Forelimb muscle (tissue), 1 donor: ENCODE results near the gene IL15RA. TPM values are rescaled to one million over a fixed set of nuclear protein-coding genes. Genes with fewer than 3 reads are reported as not detected.
"Not testable (repeated sequence)": the region's sequence is repeated elsewhere in the genome, so short reads cannot be mapped to it uniquely, and the experiment has no call there.

Experiments
- DNase-seq: peaks from one replicate; pipeline ENCODE4 v3.0.0-alpha.2; 2013; ENCODE audit warnings: low read depth
- polyA plus RNA-seq: library from polyadenylated mRNA; unstranded; fragments of 120-200 nt; gene quantifications from one replicate; pipeline ENCODE4 v1.2.1, GENCODE V29; 2013; ENCODE audit not compliant: insufficient read length

Gene IL15RA
- polyA plus RNA-seq, 1 donor, result 2.2 TPM

GRCh38 chr10:5970527-5970926 lies 6.8 kb downstream of the IL15RA start:
- DNase-seq, result no peak

- no peak for DNase-seq
Observed at GRCh38 chr10:5970066-5970465, 7.3 kb downstream of the IL15RA start.

- DNase-seq, result no peak
Observed at GRCh38 chr10:5968681-5969453, 8.5 kb downstream of the IL15RA start.

DNA sequence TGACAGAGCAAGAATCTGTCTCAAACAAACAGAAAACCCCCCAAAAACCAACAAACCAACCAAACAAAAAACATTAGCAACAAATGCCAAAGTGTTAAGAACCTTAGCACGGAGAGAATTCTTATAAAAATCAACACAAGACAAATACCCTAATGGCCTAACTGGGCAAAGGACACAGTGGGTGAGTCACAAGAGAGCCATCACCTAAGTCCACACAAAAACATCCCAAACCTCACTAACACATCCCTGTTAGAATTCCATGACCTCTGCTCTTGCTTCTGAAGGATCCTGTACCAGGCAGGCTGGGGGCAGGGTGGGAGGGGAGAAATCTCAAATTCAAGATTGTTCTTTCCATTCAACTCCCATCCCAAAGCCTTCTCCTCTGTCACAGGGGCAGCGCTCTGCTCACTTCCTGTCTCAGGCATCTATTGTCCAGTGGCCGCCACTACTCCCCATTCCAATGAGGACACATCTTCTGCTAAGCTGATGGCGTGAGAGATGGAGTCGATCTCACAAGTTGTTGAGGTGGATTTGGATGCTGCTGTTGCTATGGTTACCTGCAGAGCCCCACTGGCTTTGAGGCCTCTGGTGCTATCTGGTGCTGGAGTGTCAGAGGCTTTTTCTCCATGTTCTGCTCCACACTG lies 9.2 kb downstream of the IL15RA start:
- no peak for DNase-seq

- DNase-seq, result no peak
Observed at GRCh38 chr10:5965266-5965665, 12.1 kb downstream of the IL15RA start.

GRCh38 chr10:5964736-5965135 lies 12.6 kb downstream of the IL15RA start:
- no peak for DNase-seq

DNA sequence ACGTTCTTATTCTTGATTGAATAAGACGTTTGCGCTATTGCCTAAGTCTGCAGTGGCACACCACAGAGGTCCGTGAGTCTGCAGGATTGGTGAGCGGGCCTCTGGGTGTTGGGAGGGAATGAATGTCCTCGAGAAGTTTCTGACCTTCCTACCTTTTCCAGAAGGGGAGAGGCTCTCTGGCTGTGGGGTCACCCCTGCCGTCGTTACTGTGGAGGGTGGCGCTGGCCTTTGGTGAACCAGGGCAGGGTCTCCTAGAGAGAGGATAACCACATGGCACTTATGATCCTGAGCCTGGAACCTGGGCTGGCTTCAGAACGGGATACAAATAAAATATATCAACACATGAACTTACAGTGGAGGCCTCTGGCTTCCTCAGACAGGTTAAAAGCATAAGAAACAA lies 13.8 kb downstream of the IL15RA start:
- DNase-seq, result no peak

GRCh38 chr10:5963071-5963470 lies 14.3 kb downstream of the IL15RA start:
- DNase-seq, result no peak

DNA sequence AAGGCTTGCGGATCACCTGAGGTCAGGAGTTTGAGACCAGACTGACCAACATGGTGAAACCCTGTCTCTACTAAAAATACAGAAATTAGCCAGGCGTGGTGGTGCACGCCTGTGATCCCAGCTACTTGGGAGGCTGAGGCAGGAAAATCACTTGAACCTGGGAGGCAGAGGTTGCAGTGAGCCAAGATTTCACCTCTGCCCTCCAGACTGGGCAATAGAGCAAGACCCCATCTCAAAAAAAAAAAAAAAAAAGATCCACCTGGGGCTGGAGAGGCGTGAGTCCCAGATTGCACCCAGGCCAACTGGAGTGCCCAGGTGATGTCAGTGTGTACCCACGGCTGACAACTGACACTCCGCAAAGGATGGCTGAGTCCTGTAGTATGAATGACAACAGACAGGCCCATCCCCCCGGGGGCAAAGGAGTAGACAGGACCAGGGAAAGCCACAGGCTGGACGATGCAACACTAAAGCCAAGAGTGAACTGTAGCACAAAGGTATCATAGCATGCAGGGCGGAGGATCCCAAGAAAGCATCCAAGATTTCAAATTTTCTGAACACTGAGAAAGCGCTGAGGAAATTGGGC lies 14.9 kb downstream of the IL15RA start:
- DNase-seq, result not testable (repeated sequence)

- DNase-seq, result no peak
Observed at GRCh38 chr10:5961405-5962100, 15.8 kb downstream of the IL15RA start.

GRCh38 chr10:5960973-5961275 lies 16.4 kb downstream of the IL15RA start:
- not testable (repeated sequence) for DNase-seq

- DNase-seq, result no peak
Observed at GRCh38 chr10:5960070-5960972, 17.0 kb downstream of the IL15RA start.

GRCh38 chr10:5959581-5960069 lies 17.7 kb downstream of the IL15RA start:
- no peak for DNase-seq

GRCh38 chr10:5959142-5959541 lies 18.2 kb downstream of the IL15RA start:
- no peak for DNase-seq

DNA sequence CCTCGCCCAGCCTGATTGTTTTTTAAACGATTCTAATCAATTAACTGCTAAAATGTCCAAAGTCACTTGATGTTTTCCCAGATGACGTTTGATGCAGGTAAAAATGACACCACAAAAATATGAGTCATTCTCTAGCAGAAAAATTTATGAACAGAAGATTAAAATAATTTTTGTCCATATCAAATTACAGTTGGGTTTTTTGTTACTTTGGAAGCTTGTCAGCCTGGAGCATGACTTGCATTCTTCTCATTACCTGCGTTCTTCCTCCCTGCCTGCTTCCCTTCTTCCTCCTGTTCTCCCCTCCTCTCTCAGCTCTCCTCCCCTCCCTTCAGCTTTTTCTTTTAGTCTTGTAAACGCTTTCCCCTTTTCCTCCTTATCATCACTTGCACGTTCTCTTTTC lies 18.7 kb downstream of the IL15RA start:
- no peak for DNase-seq

- no peak for DNase-seq
Observed at GRCh38 chr10:5958077-5958476, 19.3 kb downstream of the IL15RA start.

DNA sequence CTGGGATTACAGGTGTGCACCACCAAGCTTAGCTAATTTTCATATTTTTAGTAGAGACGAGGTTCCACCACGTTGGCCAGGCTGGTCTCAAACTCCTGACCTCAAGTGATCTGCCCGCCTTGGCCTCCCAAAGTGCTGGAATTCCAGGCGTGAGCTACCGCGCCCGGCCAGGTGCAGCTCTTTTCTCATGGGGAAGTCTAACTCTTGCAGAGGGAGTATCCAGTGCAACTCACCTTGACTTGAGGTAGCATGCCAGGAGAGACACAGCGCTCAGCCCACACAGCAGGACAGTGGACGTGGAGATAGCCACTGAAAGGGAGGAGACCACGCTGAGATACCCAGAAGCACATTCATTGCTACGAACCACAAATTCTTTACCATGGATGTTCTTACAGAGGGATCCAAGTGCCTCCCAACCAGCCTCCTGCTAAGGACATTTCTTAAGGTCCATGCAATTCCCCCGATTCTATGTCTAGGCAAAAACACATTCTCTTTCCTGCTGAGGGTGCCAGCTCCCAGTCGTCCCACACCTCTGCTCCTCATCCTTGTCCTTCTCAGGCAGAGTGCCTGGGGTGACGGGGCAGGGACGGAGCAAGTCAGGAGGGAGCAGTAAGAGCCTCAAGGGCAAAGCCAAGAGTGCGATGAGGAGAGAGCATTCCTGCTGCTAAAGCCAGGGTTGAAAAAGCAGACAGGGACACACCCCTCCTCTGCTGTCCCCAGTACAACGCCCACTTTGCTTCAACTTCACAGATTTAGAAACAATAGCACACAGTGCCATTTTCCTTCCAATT lies 21.0 kb downstream of the IL15RA start:
- no peak for DNase-seq

GRCh38 chr10:5953676-5954075 lies 23.7 kb downstream of the IL15RA start:
- no peak for DNase-seq

GRCh38 chr10:5952731-5953385 lies 24.5 kb downstream of the IL15RA start:
- no peak for DNase-seq
